Neural crest cell (in vitro differentiated cells): ENCODE data around the gene RXRA. TPM values are rescaled to one million over a fixed set of nuclear protein-coding genes. Genes with fewer than 3 reads are reported as not detected.

Source experiments
- DNase-seq: peaks from one replicate; pipeline ENCODE4 v3.0.0; 2021; ENCODE audit warnings: low read depth, mixed read lengths, low spot score
- H3K27ac Mint-ChIP-seq: one replicate; pipeline ENCODE4 v1.8.0; 2021; ENCODE audit warnings: mild to moderate bottlenecking, mixed read lengths; ENCODE audit not compliant: unreplicated experiment
- H3K27me3 Mint-ChIP-seq: 2 replicates; pipeline ENCODE4 v1.8.0; 2021; ENCODE audit warnings: low read depth, mild to moderate bottlenecking, mixed read lengths
- H3K36me3 Mint-ChIP-seq: 2 replicates; pipeline ENCODE4 v1.8.0; 2021; ENCODE audit warnings: low read depth, mild to moderate bottlenecking, mixed read lengths
- H3K4me1 Mint-ChIP-seq: 2 replicates; pipeline ENCODE4 v1.8.0; 2021; ENCODE audit warnings: mixed read lengths
- H3K4me3 Mint-ChIP-seq: one replicate; pipeline ENCODE4 v1.8.0; 2021; ENCODE audit warnings: mild to moderate bottlenecking, mixed read lengths
- H3K9me3 Mint-ChIP-seq: 2 replicates; pipeline ENCODE4 v1.8.0; 2021; ENCODE audit warnings: mixed read lengths
- total RNA-seq: library from RNA; stranded (reverse); gene quantifications from 2 replicates; pipeline ENCODE4 v1.2.1, GENCODE V29; 2021
- TF ChIP-seq, protein P1 (sequence below): fragments of 200-600 bp; sonication (generic); conservative IDR thresholded peaks from 2 replicates; pipeline ENCODE4 v1.5.0; 2021; ENCODE audit warnings: antibody characterized with exemption, mild to moderate bottlenecking

The RXRA gene
- total RNA-seq, 1 donor from 2014 or later, result 41.2 TPM

DNA sequence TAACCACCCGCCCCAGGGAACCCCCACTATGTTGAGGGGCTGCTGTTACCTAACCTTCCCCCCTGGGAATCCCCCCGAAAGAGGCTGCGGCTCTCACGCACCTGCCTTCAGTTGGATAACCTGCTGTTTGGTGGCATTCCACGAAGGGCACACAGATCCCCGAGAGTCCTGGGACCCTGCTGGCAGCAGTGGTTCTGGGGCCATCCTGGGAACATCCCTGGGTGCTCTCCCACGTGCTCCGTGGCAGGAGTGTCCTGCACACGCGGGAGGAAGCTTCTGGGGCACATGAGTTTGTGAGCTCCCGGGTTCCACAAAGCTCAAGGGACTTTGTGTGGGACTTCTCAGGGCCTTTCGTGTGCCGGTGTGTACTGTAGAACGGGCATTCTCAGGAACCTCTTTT is 102.3 kb downstream of the RXRA start:
- DNase-seq, result no peak
- H3K4me3 Mint-ChIP-seq, result no peak overlapping the region
- H3K27ac Mint-ChIP-seq, result no peak overlapping the region
- no peaks in the 10 kb centered on the region for H3K9me3 Mint-ChIP-seq
- TF ChIP-seq, protein P1, sequence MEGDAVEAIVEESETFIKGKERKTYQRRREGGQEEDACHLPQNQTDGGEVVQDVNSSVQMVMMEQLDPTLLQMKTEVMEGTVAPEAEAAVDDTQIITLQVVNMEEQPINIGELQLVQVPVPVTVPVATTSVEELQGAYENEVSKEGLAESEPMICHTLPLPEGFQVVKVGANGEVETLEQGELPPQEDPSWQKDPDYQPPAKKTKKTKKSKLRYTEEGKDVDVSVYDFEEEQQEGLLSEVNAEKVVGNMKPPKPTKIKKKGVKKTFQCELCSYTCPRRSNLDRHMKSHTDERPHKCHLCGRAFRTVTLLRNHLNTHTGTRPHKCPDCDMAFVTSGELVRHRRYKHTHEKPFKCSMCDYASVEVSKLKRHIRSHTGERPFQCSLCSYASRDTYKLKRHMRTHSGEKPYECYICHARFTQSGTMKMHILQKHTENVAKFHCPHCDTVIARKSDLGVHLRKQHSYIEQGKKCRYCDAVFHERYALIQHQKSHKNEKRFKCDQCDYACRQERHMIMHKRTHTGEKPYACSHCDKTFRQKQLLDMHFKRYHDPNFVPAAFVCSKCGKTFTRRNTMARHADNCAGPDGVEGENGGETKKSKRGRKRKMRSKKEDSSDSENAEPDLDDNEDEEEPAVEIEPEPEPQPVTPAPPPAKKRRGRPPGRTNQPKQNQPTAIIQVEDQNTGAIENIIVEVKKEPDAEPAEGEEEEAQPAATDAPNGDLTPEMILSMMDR, result no peak
- no peaks in the 10 kb centered on the region for H3K27me3 Mint-ChIP-seq
- no peaks in the 10 kb centered on the region for H3K36me3 Mint-ChIP-seq
- no peaks in the 10 kb centered on the region for H3K4me1 Mint-ChIP-seq

DNA sequence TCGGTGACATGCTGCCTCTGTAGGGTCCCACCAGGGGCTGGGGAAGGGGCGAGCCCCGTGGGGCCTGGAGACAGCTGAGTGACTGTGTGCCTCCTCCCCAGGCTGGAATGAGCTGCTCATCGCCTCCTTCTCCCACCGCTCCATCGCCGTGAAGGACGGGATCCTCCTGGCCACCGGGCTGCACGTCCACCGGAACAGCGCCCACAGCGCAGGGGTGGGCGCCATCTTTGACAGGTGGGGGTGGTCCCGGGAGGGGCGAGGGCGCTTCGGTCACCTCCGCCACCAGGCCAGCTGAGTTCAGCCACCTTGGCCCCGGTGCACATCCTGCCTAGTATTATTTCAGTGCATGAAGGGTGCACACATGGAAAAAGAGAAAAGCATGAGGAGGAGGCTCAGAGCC is 102.8 kb downstream of the RXRA start:
- no peak overlapping the region for H3K27ac Mint-ChIP-seq
- DNase-seq, result no peak
- H3K4me3 Mint-ChIP-seq, result no peak overlapping the region
- no peaks in the 10 kb centered on the region for H3K27me3 Mint-ChIP-seq
- H3K4me1 Mint-ChIP-seq, result no peaks in the 10 kb centered on the region
- H3K36me3 Mint-ChIP-seq, result no peaks in the 10 kb centered on the region
- TF ChIP-seq, protein P1, result no peak
- no peaks in the 10 kb centered on the region for H3K9me3 Mint-ChIP-seq

DNA sequence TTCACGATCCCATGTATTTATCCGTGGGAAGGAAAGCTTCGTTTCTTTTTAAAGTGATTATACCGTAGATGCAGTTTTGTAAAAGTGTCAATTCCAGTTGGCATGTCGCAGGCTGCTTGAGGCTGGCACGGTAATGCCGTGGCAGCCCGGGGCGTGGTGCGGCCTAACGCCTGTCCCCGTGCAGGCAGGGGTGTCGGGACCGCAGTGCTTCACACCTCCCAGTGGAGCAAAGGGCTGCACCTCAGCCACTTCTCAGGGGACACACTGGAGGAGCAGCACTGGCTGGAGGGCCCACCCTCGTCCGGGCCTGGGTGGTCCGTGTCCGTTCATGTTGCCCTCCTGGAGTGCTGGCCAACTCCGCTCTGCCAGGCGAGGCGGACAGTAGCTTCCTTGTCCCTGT is 103.2 kb downstream of the RXRA start:
- Mint-ChIP-seq H3K27me3 (no peaks in the 10 kb centered on the region), H3K4me1 (no peaks in the 10 kb centered on the region), H3K9me3 (no peaks in the 10 kb centered on the region), H3K4me3 (no peak overlapping the region), H3K27ac (no peak overlapping the region), H3K36me3 (no peaks in the 10 kb centered on the region)
- TF ChIP-seq, protein P1, result no peak
- no peak for DNase-seq

DNA sequence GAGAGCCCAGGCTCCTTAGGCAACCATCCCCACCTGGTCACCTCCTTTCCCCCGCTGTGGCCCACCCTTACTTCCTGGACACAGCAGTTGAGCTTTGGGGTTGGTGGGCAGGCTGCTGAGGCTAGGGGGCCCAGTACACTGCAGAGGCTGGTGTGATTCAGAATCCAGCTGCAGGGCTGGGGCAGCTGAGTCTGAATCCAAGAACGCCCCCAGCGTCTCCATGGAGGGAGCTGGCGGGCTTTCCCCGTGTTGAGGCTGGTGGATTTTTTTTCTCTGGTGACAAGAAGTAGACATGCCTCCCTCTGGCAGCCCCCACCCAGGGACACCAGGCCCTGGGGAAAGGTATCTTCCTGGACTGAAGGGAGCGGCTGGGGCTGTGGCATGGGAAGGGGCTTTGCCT is 104.8 kb downstream of the RXRA start:
- Mint-ChIP-seq H3K4me1 (peaks cover 6% of the 10 kb centered on the region), H3K36me3 (no peaks in the 10 kb centered on the region), H3K4me3 (no peak overlapping the region), H3K27me3 (no peaks in the 10 kb centered on the region), H3K9me3 (no peaks in the 10 kb centered on the region), H3K27ac (no peak overlapping the region)
- DNase-seq, result no peak
- TF ChIP-seq, protein P1, result no peak

DNA sequence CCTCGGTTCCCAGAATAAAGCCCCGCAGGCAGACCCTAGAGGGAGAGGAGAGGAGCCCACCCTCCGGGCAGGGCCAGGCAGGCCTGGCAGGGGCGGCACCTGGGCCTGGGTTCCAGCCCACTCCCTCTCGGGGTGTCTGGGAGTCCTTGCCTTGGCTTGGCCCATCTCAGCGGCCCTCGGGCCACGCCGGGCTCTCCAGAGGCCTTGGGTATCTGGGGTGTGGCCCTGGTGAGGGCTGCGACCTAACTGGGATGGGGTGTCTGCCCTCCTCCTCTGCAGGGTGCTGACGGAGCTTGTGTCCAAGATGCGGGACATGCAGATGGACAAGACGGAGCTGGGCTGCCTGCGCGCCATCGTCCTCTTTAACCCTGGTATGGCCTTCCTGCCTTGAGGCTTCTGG is 105.4 kb downstream of the RXRA start:
- TF ChIP-seq, protein P1, result no peak
- no peaks in the 10 kb centered on the region for H3K9me3 Mint-ChIP-seq
- H3K27me3 Mint-ChIP-seq, result no peaks in the 10 kb centered on the region
- peak overlapping the region; percentile 50 for H3K27ac Mint-ChIP-seq
- H3K4me3 Mint-ChIP-seq, result no peak overlapping the region
- peaks cover 11% of the 10 kb centered on the region for H3K4me1 Mint-ChIP-seq
- no peaks in the 10 kb centered on the region for H3K36me3 Mint-ChIP-seq
- no peak for DNase-seq

DNA sequence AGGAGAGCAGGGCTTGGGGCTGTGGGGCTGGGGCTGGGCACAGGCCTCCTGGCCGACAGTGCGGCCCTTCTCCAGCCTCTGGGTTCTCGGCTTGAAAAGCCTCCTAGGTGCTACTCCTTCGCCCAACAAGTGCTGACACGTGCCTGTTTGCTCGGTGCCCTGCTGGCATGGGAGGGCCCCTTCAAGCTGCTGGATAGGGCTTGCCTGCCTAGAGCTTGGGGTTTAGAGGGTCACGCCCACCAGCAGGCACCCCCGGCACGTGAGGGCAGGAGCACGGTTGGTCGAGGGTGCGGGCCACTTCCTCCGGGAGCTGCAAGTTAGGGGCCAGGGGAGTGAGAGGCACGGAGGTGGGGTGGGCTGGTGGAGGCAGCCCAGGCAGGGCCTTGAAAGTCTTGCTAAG is 106.2 kb downstream of the RXRA start:
- no peak for DNase-seq
- no peaks in the 10 kb centered on the region for H3K27me3 Mint-ChIP-seq
- H3K9me3 Mint-ChIP-seq, result no peaks in the 10 kb centered on the region
- H3K27ac Mint-ChIP-seq, result no peak overlapping the region
- H3K4me3 Mint-ChIP-seq, result no peak overlapping the region
- no peaks in the 10 kb centered on the region for H3K36me3 Mint-ChIP-seq
- peaks cover 11% of the 10 kb centered on the region for H3K4me1 Mint-ChIP-seq
- TF ChIP-seq, protein P1, result no peak
